ENCODE results near the gene CLIP1. TPM values are rescaled to one million over a fixed set of nuclear protein-coding genes. Genes with fewer than 3 reads are reported as not detected.
A peak's percentile ranks its signal among the peaks of the same experiment; 100 is the strongest.

Gene CLIP1
- total RNA-seq, 4 donors from 2014 or later, result 371 to 626 (median 552) TPM

- H3K27ac ChIP-seq, result peak overlapping the region in 1 of 4 donors; percentile 30
- in situ Hi-C loops (cut with MboI; ENCODE audit: low sequenced_read_pairs in 4 of 4), result loop anchor here in 1 of 4 donors (10.0 kb wide), 1 partner anchor 141 kb away; no protein-coding TSS in a partner anchor
- H3K9me3 ChIP-seq, result no peaks in the 10 kb centered on the region
- ATAC-seq (peak in 1 of 2 donors; percentile 57), DNase-seq (no peak)
- H3K27me3 ChIP-seq, result no peaks in the 10 kb centered on the region
- peaks cover 5 to 85% of the 10 kb centered on the region in 2 donors for H3K36me3 ChIP-seq
- no peak overlapping the region for H3K4me3 ChIP-seq
- no peaks in the 10 kb centered on the region for H3K4me1 ChIP-seq
- intact Hi-C loops (cut with DNase I; ENCODE audit: low total_unique reads), result no loop called here
- TF ChIP-seq POLR2A (IDR thresholded peaks at IDR 0.05) (no peak), CTCF (IDR thresholded peaks at IDR 0.05 in 4 of 5, conservative IDR thresholded peaks at IDR 0.05 in 1 of 5) (no peak)
These were observed 89.1 kb downstream of the CLIP1 start for GRCh38 chr12:122333142-122334087.

GRCh38 chr12:122327494-122328385 lies 94.7 kb downstream of the CLIP1 start:
- no peak for DNase-seq
- Histone ChIP-seq H3K27me3 (no peaks in the 10 kb centered on the region), H3K4me1 (peaks cover 16 to 17% of the 10 kb centered on the region in 2 donors), H3K4me3 (no peak overlapping the region), H3K36me3 (peaks cover 0 to 85% of the 10 kb centered on the region in 2 donors), H3K27ac (peak overlapping the region; percentile 0 to 63 (median 12)), H3K9me3 (no peaks in the 10 kb centered on the region)
- in situ Hi-C loops (cut with MboI; ENCODE audit: low sequenced_read_pairs in 4 of 4) (no loop called here), intact Hi-C loops (cut with DNase I; ENCODE audit: low total_unique reads) (no loop called here)
- peak in 1 of 2 donors; percentile 19 for ATAC-seq
- no peak for TF ChIP-seq POLR2A (IDR thresholded peaks at IDR 0.05)
- TF ChIP-seq CTCF (IDR thresholded peaks at IDR 0.05 in 4 of 5, conservative IDR thresholded peaks at IDR 0.05 in 1 of 5), result no peak

GRCh38 chr12:122327014-122327413 lies 95.5 kb downstream of the CLIP1 start:
- ATAC-seq, result no peak
- in situ Hi-C loops (cut with MboI; ENCODE audit: low sequenced_read_pairs in 4 of 4) (no loop called here), intact Hi-C loops (cut with DNase I; ENCODE audit: low total_unique reads) (no loop called here)
- no peak for DNase-seq
- Histone ChIP-seq H3K9me3 (no peaks in the 10 kb centered on the region), H3K4me1 (peaks cover 16 to 22% of the 10 kb centered on the region in 2 donors), H3K27me3 (no peaks in the 10 kb centered on the region), H3K27ac (peak overlapping the region in 3 of 4 donors; percentile 10 to 63 (median 15)), H3K4me3 (no peak overlapping the region), H3K36me3 (peaks cover 0 to 85% of the 10 kb centered on the region in 2 donors)
- TF ChIP-seq CTCF (IDR thresholded peaks at IDR 0.05 in 4 of 5, conservative IDR thresholded peaks at IDR 0.05 in 1 of 5), result no peak
- TF ChIP-seq POLR2A (IDR thresholded peaks at IDR 0.05), result no peak

GRCh38 chr12:122326586-122326985 lies 95.9 kb downstream of the CLIP1 start:
- Histone ChIP-seq H3K27ac (peak overlapping the region in 1 of 4 donors; percentile 63), H3K9me3 (no peaks in the 10 kb centered on the region), H3K27me3 (no peaks in the 10 kb centered on the region), H3K4me3 (no peak overlapping the region), H3K36me3 (peaks cover 0 to 85% of the 10 kb centered on the region in 2 donors), H3K4me1 (peaks cover 16 to 22% of the 10 kb centered on the region in 2 donors)
- intact Hi-C loops (cut with DNase I; ENCODE audit: low total_unique reads), result no loop called here
- in situ Hi-C loops (cut with MboI; ENCODE audit: low sequenced_read_pairs in 4 of 4), result no loop called here
- no peak for ATAC-seq
- no peak for TF ChIP-seq CTCF (IDR thresholded peaks at IDR 0.05 in 4 of 5, conservative IDR thresholded peaks at IDR 0.05 in 1 of 5)
- no peak for TF ChIP-seq POLR2A (IDR thresholded peaks at IDR 0.05)
- no peak for DNase-seq

All from gastrocnemius medialis (tissue), 4 donors.